Measurements from ENCODE around the gene DNAH9. TPM values are rescaled to one million over a fixed set of nuclear protein-coding genes. Genes with fewer than 3 reads are reported as not detected.

DNAH9 gene
- total RNA-seq, 1 experiment from 2014 or later, result not detected

DNA sequence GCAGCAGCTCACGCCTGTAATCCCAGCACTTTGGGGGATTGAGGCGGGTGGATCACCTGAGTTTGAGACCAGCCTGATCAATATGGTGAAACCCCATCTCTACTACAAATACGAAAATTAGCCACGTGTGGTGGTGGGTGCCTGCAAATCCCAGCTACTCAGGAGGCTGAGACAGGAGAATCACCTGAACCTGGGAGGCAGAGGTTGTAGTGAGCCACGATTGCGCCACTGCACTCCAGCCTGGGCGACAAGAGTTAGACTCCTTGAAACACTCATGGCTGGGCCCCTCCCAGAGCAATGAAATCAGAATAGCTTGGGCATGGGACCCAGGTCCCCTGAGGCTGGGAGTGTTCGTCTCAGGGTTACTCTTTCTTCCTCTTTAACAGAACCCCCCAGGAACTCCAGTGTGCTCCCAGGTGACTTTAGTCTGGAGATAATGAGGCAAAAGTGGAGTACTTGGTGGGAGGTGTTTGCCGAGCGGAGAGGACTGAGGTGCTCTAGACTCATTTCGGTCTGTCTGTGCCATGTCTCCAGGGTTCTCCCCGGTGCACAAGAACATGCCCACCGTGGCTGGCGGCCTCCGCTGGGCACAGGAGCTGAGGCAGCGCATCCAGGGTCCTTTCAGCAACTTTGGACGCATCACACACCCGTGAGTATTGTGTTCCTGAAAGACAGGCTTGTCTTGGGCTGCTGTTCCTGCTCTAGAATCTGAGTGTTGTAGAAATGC, 41.6 kb downstream of the DNAH9 start:
- ChIA-PET POLR2A (no interaction called here), CTCF (no interaction called here)
- H3K9me3 ChIP-seq, result no peaks in the 10 kb centered on the region
- DNase-seq, result no peak
- no TSS peak for BruUV-seq (replicated peaks)
- Mint-ChIP-seq H3K36me3 (ENCODE audit: insufficient read depth, unreplicated experiment) (no peaks in the 10 kb centered on the region), H3K9me3 (ENCODE audit: unreplicated experiment) (no peaks in the 10 kb centered on the region), H3K4me3 (ENCODE audit: unreplicated experiment) (no peak overlapping the region), H3K27me3 (ENCODE audit: insufficient read depth, unreplicated experiment) (no peaks in the 10 kb centered on the region), H3K4me1 (ENCODE audit: low read depth, unreplicated experiment) (no peaks in the 10 kb centered on the region), H3K27ac (ENCODE audit: unreplicated experiment) (no peak overlapping the region)
- no peaks in the 10 kb centered on the region for H3K4me1 ChIP-seq
- TF ChIP-seq, protein P1, sequence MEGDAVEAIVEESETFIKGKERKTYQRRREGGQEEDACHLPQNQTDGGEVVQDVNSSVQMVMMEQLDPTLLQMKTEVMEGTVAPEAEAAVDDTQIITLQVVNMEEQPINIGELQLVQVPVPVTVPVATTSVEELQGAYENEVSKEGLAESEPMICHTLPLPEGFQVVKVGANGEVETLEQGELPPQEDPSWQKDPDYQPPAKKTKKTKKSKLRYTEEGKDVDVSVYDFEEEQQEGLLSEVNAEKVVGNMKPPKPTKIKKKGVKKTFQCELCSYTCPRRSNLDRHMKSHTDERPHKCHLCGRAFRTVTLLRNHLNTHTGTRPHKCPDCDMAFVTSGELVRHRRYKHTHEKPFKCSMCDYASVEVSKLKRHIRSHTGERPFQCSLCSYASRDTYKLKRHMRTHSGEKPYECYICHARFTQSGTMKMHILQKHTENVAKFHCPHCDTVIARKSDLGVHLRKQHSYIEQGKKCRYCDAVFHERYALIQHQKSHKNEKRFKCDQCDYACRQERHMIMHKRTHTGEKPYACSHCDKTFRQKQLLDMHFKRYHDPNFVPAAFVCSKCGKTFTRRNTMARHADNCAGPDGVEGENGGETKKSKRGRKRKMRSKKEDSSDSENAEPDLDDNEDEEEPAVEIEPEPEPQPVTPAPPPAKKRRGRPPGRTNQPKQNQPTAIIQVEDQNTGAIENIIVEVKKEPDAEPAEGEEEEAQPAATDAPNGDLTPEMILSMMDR (IDR thresholded peaks at IDR 0.05; ENCODE audit: insufficient read depth in 1 of 2, low read depth in 1 of 2, low read length in 1 of 2, severe bottlenecking in 1 of 2, unreplicated experiment in 1 of 2), result no peak
- intact Hi-C loops (cut with micrococcal nuclease; ENCODE audit: unreplicated experiment), result no loop called here
- no peak overlapping the region for H3K4me3 ChIP-seq (ENCODE audit: low read depth, low read length)
- no peaks in the 10 kb centered on the region for H3K36me3 ChIP-seq (ENCODE audit: control insufficient read depth, insufficient read depth, low read length)
- H3K27me3 ChIP-seq (replicated peaks; ENCODE audit: control insufficient read depth, insufficient read depth, low read length), result no peaks in the 10 kb centered on the region

DNA sequence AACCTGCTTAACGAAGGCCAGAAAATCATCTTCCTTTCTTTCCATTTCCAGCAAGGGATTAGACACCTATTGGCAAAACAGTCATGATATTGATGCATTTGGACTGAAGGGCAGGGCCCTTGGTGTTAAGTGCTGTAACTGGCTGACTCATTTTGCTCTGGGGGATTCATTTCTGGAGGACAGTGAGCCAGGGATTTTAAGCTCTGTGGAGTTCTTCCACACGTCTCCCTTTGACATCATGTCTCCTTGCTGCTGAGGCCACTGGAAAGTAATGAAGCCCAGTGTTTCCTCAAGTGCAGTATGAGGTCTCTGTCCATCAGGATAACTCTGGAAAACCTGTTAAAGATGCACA, 42.2 kb downstream of the DNAH9 start:
- intact Hi-C loops (cut with micrococcal nuclease; ENCODE audit: unreplicated experiment), result no loop called here
- Mint-ChIP-seq H3K4me1 (ENCODE audit: low read depth, unreplicated experiment) (no peaks in the 10 kb centered on the region), H3K27me3 (ENCODE audit: insufficient read depth, unreplicated experiment) (no peaks in the 10 kb centered on the region), H3K27ac (ENCODE audit: unreplicated experiment) (no peak overlapping the region), H3K4me3 (ENCODE audit: unreplicated experiment) (no peak overlapping the region), H3K36me3 (ENCODE audit: insufficient read depth, unreplicated experiment) (no peaks in the 10 kb centered on the region), H3K9me3 (ENCODE audit: unreplicated experiment) (no peaks in the 10 kb centered on the region)
- no peak overlapping the region for H3K4me3 ChIP-seq (ENCODE audit: low read depth, low read length)
- TF ChIP-seq, protein P1 (IDR thresholded peaks at IDR 0.05; ENCODE audit: insufficient read depth in 1 of 2, low read depth in 1 of 2, low read length in 1 of 2, severe bottlenecking in 1 of 2, unreplicated experiment in 1 of 2), result no peak
- POLR2A ChIA-PET, result no interaction called here
- H3K9me3 ChIP-seq, result no peaks in the 10 kb centered on the region
- no TSS peak for BruUV-seq (replicated peaks)
- no peaks in the 10 kb centered on the region for H3K36me3 ChIP-seq (ENCODE audit: control insufficient read depth, insufficient read depth, low read length)
- H3K4me1 ChIP-seq, result no peaks in the 10 kb centered on the region
- no peak for DNase-seq
- CTCF ChIA-PET, result no interaction called here
- H3K27me3 ChIP-seq (replicated peaks; ENCODE audit: control insufficient read depth, insufficient read depth, low read length), result no peaks in the 10 kb centered on the region

DNA sequence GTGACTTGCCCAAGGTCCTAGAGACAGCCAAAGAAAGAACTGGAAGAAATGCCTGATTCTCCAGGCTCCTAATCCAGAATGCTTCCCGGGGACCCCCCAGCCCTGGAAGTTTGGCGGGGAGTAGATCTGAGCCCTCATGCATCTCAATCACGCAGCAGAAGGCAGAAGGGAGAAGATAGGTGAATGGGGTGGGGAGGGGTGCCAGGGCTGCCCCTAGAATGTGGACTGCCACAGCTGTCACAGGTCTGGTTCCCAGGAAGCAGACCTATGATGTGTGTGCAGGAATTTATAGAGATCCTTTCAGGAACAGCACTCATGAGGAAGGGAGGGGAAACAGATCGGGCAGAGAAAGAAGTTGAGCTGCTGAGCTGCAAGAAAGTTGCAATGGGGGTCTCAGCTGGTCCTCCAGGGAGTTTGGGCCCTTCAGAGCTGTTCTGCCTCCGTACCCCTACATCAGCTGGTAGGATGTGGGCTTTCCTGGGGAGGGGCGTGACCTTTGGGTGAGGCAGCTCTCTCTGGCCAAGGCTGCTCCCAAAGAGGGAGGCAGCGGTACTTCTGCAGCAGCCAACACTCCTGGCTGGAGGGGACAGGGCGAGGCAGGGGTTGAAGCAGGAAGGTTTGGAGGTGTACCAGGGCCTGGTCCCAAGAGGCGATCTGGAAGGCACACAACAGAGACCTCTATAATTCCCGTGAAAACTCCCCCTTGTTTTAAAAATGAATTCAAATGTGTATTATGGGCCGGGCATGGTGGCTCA, 43.4 kb downstream of the DNAH9 start:
- Mint-ChIP-seq H3K9me3 (ENCODE audit: unreplicated experiment) (no peaks in the 10 kb centered on the region), H3K27me3 (ENCODE audit: insufficient read depth, unreplicated experiment) (no peaks in the 10 kb centered on the region), H3K36me3 (ENCODE audit: insufficient read depth, unreplicated experiment) (no peaks in the 10 kb centered on the region), H3K27ac (ENCODE audit: unreplicated experiment) (no peak overlapping the region), H3K4me1 (ENCODE audit: low read depth, unreplicated experiment) (no peaks in the 10 kb centered on the region), H3K4me3 (ENCODE audit: unreplicated experiment) (no peak overlapping the region)
- intact Hi-C loops (cut with micrococcal nuclease; ENCODE audit: unreplicated experiment), result no loop called here
- TF ChIP-seq, protein P1 (IDR thresholded peaks at IDR 0.05; ENCODE audit: insufficient read depth in 1 of 2, low read depth in 1 of 2, low read length in 1 of 2, severe bottlenecking in 1 of 2, unreplicated experiment in 1 of 2), result no peak
- H3K36me3 ChIP-seq (ENCODE audit: control insufficient read depth, insufficient read depth, low read length), result no peaks in the 10 kb centered on the region
- no peak for DNase-seq
- no peaks in the 10 kb centered on the region for H3K4me1 ChIP-seq
- CTCF ChIA-PET, result no interaction called here
- POLR2A ChIA-PET, result no interaction called here
- H3K27me3 ChIP-seq (replicated peaks; ENCODE audit: control insufficient read depth, insufficient read depth, low read length), result no peaks in the 10 kb centered on the region
- H3K9me3 ChIP-seq, result no peaks in the 10 kb centered on the region
- BruUV-seq (replicated peaks), result no TSS peak
- H3K4me3 ChIP-seq (ENCODE audit: low read depth, low read length), result no peak overlapping the region
